Sigmoid colon (tissue), 4 donors: ENCODE results near the gene PCSK5.

Experiments used
- CTCF ChIP-seq, 4 experiments: fragments of 450-650 bp in 3 of 4; fragments of 200-600 bp in 1 of 4; IDR thresholded peaks; one replicate each; pipeline ENCODE4 v1.5.1; 2016 to 2019; ENCODE audit warnings: antibody characterized with exemption in 4 of 4, mild to moderate bottlenecking in 3 of 4, moderate library complexity in 2 of 4
- EP300 ChIP-seq, 4 donors: sonication (generic); formaldehyde crosslinking; IDR thresholded peaks; one replicate each; pipeline ENCODE4 v1.6.1; 2017; ENCODE audit warnings: antibody characterized with exemption in 4 of 4
- POLR2A ChIP-seq, 2 donors: fragments of 450-650 bp; IDR thresholded peaks; one replicate each; pipeline ENCODE4 v1.6.1; 2016; ENCODE audit warnings: antibody characterized with exemption in 2 of 2, mild to moderate bottlenecking in 2 of 2, moderate library complexity in 2 of 2
- POLR2AphosphoS5 ChIP-seq, 4 donors: sonication (generic); formaldehyde crosslinking; IDR thresholded peaks; one replicate each; pipeline ENCODE4 v1.6.1; 2017; ENCODE audit warnings: antibody characterized with exemption in 4 of 4

GRCh38 chr9:75896193-75896592 lies 5.7 kb downstream of the PCSK5 start:
- TF ChIP-seq CTCF (IDR thresholded peaks at IDR 0.05) (no peak), EP300 (IDR thresholded peaks at IDR 0.05) (no peak), POLR2A (IDR thresholded peaks at IDR 0.05) (no peak), POLR2AphosphoS5 (IDR thresholded peaks at IDR 0.05) (no peak)
